ENCODE measurements around the gene MTPN.

Gene MTPN

GRCh38 chr7:135977007-135977741 is at the start of gene MTPN:
Gene MTPN (minus strand): TSS chr7:135977359. CDS start chr7:135977100, 259 bp downstream.
- peak; percentile 98 for DNase-seq

GRCh38 chr7:136026209-136026608 is 49.0 kb upstream of the MTPN start:
- no peak for DNase-seq

GRCh38 chr7:136023134-136023869 is 46.1 kb upstream of the MTPN start:
- DNase-seq, result peak; percentile 87

GRCh38 chr7:136020556-136020955 is 43.4 kb upstream of the MTPN start:
- DNase-seq, result no peak

GRCh38 chr7:136018104-136018503 is 40.9 kb upstream of the MTPN start:
- no peak for DNase-seq

GRCh38 chr7:136016649-136017395 is 39.7 kb upstream of the MTPN start:
- DNase-seq, result no peak

- no peak for DNase-seq
Measured at GRCh38 chr7:136015638-136016037, 38.5 kb upstream of the MTPN start.

GRCh38 chr7:136014659-136015058 is 37.5 kb upstream of the MTPN start:
- DNase-seq, result no peak

- DNase-seq, result no peak
Measured at GRCh38 chr7:136012238-136012637, 35.1 kb upstream of the MTPN start.

GRCh38 chr7:136009488-136010079 is 32.4 kb upstream of the MTPN start:
- peak; percentile 37 for DNase-seq

- DNase-seq, result no peak
Measured at GRCh38 chr7:136006208-136006607, 29.0 kb upstream of the MTPN start.

- DNase-seq, result no peak
Measured at GRCh38 chr7:136004083-136004482, 26.9 kb upstream of the MTPN start.

GRCh38 chr7:136002802-136003201 is 25.6 kb upstream of the MTPN start:
- DNase-seq, result no peak

- no peak for DNase-seq
Measured at GRCh38 chr7:136000288-136000913, 23.2 kb upstream of the MTPN start.

GRCh38 chr7:135998081-135998480 is 20.9 kb upstream of the MTPN start:
- no peak for DNase-seq

GRCh38 chr7:135995748-135996147 is 18.6 kb upstream of the MTPN start:
- no peak for DNase-seq

GRCh38 chr7:135994466-135995205 is 17.5 kb upstream of the MTPN start:
- no peak for DNase-seq

- no peak for DNase-seq
Measured at GRCh38 chr7:135993950-135994349, 16.8 kb upstream of the MTPN start.

GRCh38 chr7:135991906-135992305 is 14.7 kb upstream of the MTPN start:
- DNase-seq, result no peak

- no peak for DNase-seq
Measured at GRCh38 chr7:135991322-135991721, 14.2 kb upstream of the MTPN start.

- DNase-seq, result no peak
Measured at GRCh38 chr7:135990258-135990657, 13.1 kb upstream of the MTPN start.

Measured in NCI-H774 (cell line).